NT2/D1 (cell line): Measurements from ENCODE around the gene RIPOR3.

Source experiments
- DNase-seq: peaks from one replicate; pipeline ENCODE4 v3.0.0-alpha.2; 2011; ENCODE audit warnings: low read depth, low spot score
- H3K27me3 ChIP-seq: 2 replicates; pipeline ENCODE4 v1.6.0; 2011; ENCODE audit warnings: mild to moderate bottlenecking; ENCODE audit not compliant: insufficient read length, insufficient read depth
- H3K36me3 ChIP-seq: 2 replicates; pipeline ENCODE4 v1.6.1; 2011; ENCODE audit warnings: mild to moderate bottlenecking, low read length, mixed read lengths; ENCODE audit not compliant: insufficient read depth, insufficient read length
- H3K4me1 ChIP-seq: 2 replicates; pipeline ENCODE4 v1.5.1; 2011; ENCODE audit not compliant: insufficient read depth, insufficient read length
- H3K4me3 ChIP-seq: 2 replicates; pipeline ENCODE4 v1.5.1; 2011; ENCODE audit warnings: low read depth; ENCODE audit not compliant: insufficient read length
- H3K9ac ChIP-seq: 2 replicates; pipeline ENCODE4 v1.6.0; 2011; ENCODE audit warnings: low read depth; ENCODE audit not compliant: insufficient read length
- H3K9me3 ChIP-seq: 2 replicates; pipeline ENCODE4 v1.5.1; 2011; ENCODE audit warnings: mild to moderate bottlenecking, low read length; ENCODE audit not compliant: insufficient read depth
- SUZ12 ChIP-seq: IDR thresholded peaks from 2 replicates; pipeline ENCODE4 v1.6.1; 2011; ENCODE audit not compliant: insufficient read length, insufficient read depth; ENCODE audit errors: extremely low read depth
- YY1 ChIP-seq: IDR thresholded peaks from 2 replicates; pipeline ENCODE4 v1.6.1; 2011; ENCODE audit not compliant: insufficient read length, insufficient read depth
- ZNF274 ChIP-seq: IDR thresholded peaks from 2 replicates; pipeline ENCODE4 v1.6.1; 2011; ENCODE audit warnings: mild to moderate bottlenecking, low read depth, low read length

The RIPOR3 gene

DNA sequence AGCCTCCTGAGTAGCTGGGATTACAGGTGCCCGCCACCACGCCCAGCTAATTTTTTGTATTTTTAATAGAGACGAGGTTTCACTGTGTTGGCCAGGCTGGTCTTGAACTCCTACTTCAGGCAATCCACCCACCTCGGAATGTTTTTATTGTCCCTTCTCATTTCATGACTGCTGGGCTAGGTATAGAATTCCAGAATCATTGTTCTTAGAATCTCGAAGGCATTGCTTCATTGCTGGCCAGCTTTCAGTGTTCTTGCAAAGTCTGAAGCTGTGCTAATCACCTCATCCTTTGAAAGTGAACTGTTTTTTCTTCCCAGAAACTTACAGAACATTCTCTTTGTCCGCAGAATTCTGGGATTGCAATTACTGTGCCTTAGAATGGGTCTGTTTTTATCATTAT is 132.2 kb downstream of the RIPOR3 start:
- DNase-seq, result no peak
- Histone ChIP-seq H3K36me3 (peaks cover 31% of the 10 kb centered on the region), H3K4me3 (no peak overlapping the region), H3K27me3 (no peaks in the 10 kb centered on the region), H3K9ac (no peak overlapping the region), H3K4me1 (no peaks in the 10 kb centered on the region), H3K9me3 (no peaks in the 10 kb centered on the region)
- TF ChIP-seq SUZ12, result no peak
- no peak for TF ChIP-seq ZNF274
- TF ChIP-seq YY1, result no peak

DNA sequence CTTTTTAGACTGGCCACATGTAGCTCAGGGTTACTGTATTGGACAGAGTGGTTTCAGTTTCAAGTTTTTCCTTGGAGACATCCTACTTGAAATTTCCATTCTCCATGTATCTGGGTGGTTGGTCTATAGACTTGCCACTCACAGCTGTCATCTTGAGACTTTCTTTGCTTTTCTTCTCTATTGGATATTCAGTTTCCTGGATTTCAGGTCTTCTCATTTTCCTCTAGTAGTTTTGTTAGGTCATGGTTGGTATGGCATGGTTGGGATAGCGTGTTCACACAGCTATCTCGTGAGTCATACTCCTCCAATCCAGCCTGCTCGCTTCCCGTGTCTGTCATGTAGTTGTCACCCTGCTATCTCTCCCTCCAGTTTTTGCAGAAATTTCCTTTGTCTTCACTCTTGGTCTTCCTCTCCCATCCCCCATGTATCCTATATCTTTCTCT is 132.8 kb downstream of the RIPOR3 start:
- H3K4me3 ChIP-seq, result no peak overlapping the region
- no peak for DNase-seq
- H3K4me1 ChIP-seq, result no peaks in the 10 kb centered on the region
- no peak overlapping the region for H3K9ac ChIP-seq
- no peaks in the 10 kb centered on the region for H3K9me3 ChIP-seq
- H3K27me3 ChIP-seq, result no peaks in the 10 kb centered on the region
- peaks cover 26% of the 10 kb centered on the region for H3K36me3 ChIP-seq
- TF ChIP-seq YY1 (no peak), SUZ12 (no peak), ZNF274 (no peak)

DNA sequence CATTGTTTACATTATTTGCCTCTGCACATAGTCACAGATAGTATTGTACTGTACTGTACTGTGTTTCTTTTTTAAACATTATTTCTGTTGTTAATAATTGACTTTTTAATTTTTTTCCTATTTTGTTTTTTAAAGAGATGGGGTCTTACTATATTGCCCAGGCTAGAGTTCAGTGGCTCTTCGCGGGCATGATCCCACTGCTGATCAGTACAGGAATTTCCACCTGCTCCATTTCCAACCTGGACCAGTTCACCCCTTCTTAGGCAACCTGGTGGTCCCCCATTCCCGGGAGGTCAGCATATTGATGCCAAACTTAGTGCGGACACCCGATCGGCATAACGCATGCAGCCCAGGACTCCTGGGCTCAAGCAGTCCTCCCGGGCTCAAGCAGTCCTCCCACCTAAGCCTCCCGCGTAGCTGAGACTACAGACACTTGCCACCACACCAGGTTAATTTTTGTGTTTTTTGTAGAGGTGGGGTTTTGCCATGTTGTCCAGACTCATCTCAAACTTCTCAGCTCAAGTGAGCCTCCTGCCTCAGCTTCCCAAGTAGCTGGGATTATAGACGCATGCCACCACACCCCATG is 133.7 kb downstream of the RIPOR3 start:
- H3K4me1 ChIP-seq, result no peaks in the 10 kb centered on the region
- H3K27me3 ChIP-seq, result no peaks in the 10 kb centered on the region
- no peak for DNase-seq
- no peaks in the 10 kb centered on the region for H3K9me3 ChIP-seq
- H3K36me3 ChIP-seq, result peaks cover 18% of the 10 kb centered on the region
- no peak for TF ChIP-seq SUZ12
- no peak for TF ChIP-seq YY1
- TF ChIP-seq ZNF274, result no peak
- H3K4me3 ChIP-seq, result no peak overlapping the region
- H3K9ac ChIP-seq, result no peak overlapping the region

DNA sequence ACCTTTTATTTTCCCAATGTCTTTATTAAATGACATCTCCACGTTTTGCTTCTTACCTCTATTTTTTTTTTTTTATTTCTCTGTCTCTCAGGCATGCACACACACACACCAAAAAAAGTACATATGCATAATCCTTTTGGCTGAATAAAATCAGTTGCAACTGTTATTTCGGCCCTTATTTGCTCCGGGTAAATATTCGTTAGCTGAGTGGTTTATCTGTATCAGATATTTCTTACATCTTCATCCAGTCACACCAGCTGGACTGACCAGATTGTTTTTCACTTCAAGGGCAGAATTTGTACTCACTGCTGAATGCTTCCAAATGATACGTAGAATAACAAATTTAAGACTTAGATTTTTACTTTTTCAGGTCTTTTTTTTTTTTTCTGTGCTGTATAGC is 135.7 kb downstream of the RIPOR3 start:
- no peak for TF ChIP-seq SUZ12
- TF ChIP-seq YY1, result no peak
- no peak for TF ChIP-seq ZNF274
- Histone ChIP-seq H3K9me3 (no peaks in the 10 kb centered on the region), H3K4me1 (no peaks in the 10 kb centered on the region), H3K4me3 (no peak overlapping the region), H3K9ac (no peak overlapping the region), H3K27me3 (no peaks in the 10 kb centered on the region), H3K36me3 (peaks cover 8% of the 10 kb centered on the region)
- no peak for DNase-seq

DNA sequence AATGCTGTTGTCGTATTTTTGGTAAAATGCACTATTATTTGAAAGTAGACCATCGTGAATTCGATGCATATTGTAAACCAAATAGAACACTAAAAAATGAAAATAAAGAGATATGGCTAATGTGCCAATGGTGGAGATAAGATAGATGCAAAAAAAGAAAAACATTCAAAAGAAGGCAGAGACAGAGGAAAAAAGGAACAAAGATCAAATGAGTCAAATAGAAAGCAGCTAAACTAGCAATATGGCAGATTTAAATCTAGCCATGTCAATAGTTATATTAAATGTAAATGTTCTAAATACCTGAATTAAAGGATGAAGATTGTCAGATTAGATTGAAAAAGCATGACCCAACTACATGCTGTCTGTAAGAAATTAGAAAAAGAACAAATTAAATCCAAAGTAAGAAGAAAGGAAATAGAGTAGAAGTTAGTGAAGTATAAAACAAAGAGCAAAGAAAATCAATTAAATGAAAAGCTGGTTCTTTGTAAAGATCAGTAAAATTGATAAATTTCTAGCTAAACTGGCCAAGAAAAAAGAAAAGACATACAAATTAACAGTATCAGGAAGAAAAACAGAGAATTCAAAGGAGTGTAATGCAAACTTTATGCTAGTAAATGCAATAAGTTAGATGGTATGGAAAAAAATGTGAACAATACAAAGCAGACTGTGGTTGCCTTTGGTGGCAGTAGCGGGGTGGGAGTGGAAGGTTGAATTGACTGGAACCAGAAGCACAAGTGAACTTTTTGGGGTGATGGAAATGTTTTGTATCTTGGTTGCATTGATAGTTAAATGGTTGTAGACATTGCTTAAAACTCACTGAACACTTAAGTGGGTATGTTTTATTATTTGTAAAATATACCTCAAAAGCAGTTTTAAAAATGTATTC is 136.4 kb downstream of the RIPOR3 start:
- Histone ChIP-seq H3K4me1 (no peaks in the 10 kb centered on the region), H3K36me3 (peaks cover 8% of the 10 kb centered on the region), H3K9ac (no peak overlapping the region), H3K9me3 (no peaks in the 10 kb centered on the region), H3K4me3 (no peak overlapping the region), H3K27me3 (no peaks in the 10 kb centered on the region)
- DNase-seq, result no peak
- TF ChIP-seq SUZ12 (no peak), ZNF274 (no peak), YY1 (no peak)

DNA sequence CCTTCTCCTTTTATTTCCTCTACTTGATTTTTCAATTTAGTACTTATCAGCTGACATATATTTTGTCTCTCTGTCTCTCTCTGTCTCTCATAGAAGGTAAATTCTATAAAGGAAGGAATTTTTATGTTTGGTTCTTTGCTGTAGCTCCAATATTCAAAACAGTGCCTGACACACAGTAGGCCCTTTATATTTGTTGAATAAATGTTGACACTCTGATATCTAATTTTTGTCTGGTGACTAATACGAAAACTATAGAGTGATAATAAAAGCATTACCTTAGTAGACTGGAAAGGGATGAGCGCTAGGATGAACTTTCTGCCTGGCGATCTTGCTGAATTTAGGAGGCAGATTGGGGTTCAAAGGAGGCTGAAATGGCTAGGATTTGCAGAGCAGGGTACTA is 138.4 kb downstream of the RIPOR3 start:
- Histone ChIP-seq H3K4me1 (no peaks in the 10 kb centered on the region), H3K4me3 (no peak overlapping the region), H3K9ac (no peak overlapping the region), H3K27me3 (no peaks in the 10 kb centered on the region), H3K9me3 (no peaks in the 10 kb centered on the region), H3K36me3 (peaks cover 17% of the 10 kb centered on the region)
- TF ChIP-seq ZNF274, result no peak
- TF ChIP-seq SUZ12, result no peak
- TF ChIP-seq YY1, result no peak
- no peak for DNase-seq

DNA sequence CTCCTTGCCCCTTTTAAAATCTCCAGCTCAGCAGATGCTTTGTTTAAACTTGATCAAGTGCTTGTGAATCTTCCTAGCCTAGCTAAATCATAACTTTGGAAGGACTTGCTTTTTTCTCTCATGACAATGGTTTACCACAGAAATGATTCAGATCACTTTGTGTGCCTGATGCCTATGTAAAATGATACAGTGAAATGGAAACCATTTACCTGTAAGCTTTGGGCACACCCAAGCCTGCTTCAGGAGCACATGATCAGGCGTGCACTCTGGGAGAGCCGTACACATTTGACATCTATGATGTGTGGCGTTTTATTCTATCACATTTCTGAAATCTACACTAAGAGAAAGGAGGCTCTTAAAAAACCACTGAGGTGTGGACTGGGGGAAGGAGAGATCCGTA is 140.1 kb downstream of the RIPOR3 start:
- H3K9me3 ChIP-seq, result no peaks in the 10 kb centered on the region
- peaks cover 16% of the 10 kb centered on the region for H3K36me3 ChIP-seq
- no peak for DNase-seq
- no peak overlapping the region for H3K4me3 ChIP-seq
- TF ChIP-seq SUZ12, result no peak
- no peak for TF ChIP-seq ZNF274
- no peak for TF ChIP-seq YY1
- H3K4me1 ChIP-seq, result no peaks in the 10 kb centered on the region
- no peaks in the 10 kb centered on the region for H3K27me3 ChIP-seq
- no peak overlapping the region for H3K9ac ChIP-seq
